ENCODE data around the gene ATP4B.

DNA sequence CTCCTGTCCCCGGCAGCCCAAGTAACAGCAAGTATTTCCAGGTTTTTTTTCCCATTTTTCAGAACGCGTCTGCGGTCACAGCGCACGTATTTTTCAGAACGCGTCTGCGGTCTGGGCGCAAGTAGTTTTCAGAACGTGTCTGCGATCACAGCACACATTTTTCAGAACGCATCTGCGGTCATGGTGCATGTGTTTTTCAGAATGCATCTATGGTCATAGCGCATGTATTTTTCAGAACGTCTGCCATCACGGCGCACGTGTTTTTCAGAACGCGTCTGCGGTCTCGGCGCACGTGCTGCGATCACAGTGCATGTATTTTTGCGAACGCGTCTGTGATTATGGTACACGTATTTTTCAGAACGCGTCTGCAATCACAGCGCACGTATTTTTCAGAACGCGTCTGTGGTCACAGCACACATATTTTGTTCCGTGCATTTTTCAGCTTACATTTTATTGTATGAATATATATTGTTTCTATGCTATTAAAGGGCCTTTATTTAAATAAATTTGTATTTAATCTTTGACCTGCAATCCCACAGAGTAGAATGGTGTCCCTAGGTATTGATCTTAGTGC lies 19.7 kb downstream of the ATP4B start:
- TF ChIP-seq, protein P1, sequence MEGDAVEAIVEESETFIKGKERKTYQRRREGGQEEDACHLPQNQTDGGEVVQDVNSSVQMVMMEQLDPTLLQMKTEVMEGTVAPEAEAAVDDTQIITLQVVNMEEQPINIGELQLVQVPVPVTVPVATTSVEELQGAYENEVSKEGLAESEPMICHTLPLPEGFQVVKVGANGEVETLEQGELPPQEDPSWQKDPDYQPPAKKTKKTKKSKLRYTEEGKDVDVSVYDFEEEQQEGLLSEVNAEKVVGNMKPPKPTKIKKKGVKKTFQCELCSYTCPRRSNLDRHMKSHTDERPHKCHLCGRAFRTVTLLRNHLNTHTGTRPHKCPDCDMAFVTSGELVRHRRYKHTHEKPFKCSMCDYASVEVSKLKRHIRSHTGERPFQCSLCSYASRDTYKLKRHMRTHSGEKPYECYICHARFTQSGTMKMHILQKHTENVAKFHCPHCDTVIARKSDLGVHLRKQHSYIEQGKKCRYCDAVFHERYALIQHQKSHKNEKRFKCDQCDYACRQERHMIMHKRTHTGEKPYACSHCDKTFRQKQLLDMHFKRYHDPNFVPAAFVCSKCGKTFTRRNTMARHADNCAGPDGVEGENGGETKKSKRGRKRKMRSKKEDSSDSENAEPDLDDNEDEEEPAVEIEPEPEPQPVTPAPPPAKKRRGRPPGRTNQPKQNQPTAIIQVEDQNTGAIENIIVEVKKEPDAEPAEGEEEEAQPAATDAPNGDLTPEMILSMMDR (conservative IDR thresholded peaks at IDR 0.05 in 1 of 2, IDR thresholded peaks at IDR 0.05 in 1 of 2; ENCODE audit: low read depth in 1 of 2, low read length in 2 of 2), result no peak
- no peak for TF ChIP-seq EZH2 (IDR thresholded peaks at IDR 0.05; ENCODE audit: low read length, missing control alignments)
